ENCODE measurements around the gene TNFRSF6B. TPM values are rescaled to one million over a fixed set of nuclear protein-coding genes. Genes with fewer than 3 reads are reported as not detected.

TNFRSF6B gene
- total and polyA plus RNA-seq, 2 of the 4 experiments (the other 2 are of a cell fraction), result 1.3 to 11.0 TPM

GRCh38 chr20:63657260-63657936 is 39.1 kb upstream of the TNFRSF6B start:
- Histone ChIP-seq H3K56ac (ENCODE audit: extremely low read depth, insufficient read depth, low read length) (peak overlapping the region; percentile 56; the same call in 1 of the 2 replicates), H3K79me1 (ENCODE audit: low read depth in 1 of 2, low read length in 2 of 2) (peaks cover 15 to 37% of the 10 kb centered on the region in 2 experiments), H4K91ac (ENCODE audit: insufficient read depth, low read depth, low read length) (peak overlapping the region; percentile 72), H2BK15ac (ENCODE audit: low read depth, low read length) (no peak overlapping the region; the same call in 2 of the 3 replicates), H3K9ac (ENCODE audit: low read depth, low read length) (peak overlapping the region; percentile 80), H2BK120ac (ENCODE audit: low read depth, low read length) (0 out of 2 replicates have a peak overlapping the region, but pooled peaks have one; percentile 29), H3K18ac (ENCODE audit: low read depth, low read length) (no peak overlapping the region), H4K20me1 (ENCODE audit: insufficient read depth, low read length) (peaks cover 3% of the 10 kb centered on the region; the same call in 1 of the 2 replicates), H3K14ac (replicated peaks; ENCODE audit: low read depth, low read length) (peak overlapping the region; percentile 88), H4K5ac (ENCODE audit: low read depth, low read length) (peak overlapping the region; percentile 81), H3K23ac (ENCODE audit: low read depth, low read length) (0 out of 2 replicates have a peak overlapping the region, but pooled peaks have one; percentile 52), H2AK5ac (ENCODE audit: low read depth, low read length) (peak overlapping the region; percentile 90), H3K4me3 (ENCODE audit: insufficient read depth, low read depth, low read length) (peak overlapping the region; percentile 85), H3K4me2 (ENCODE audit: low read depth, low read length) (peak overlapping the region; percentile 70), H3K4me1 (ENCODE audit: control insufficient read depth, insufficient read depth, low read length) (peaks cover 13% of the 10 kb centered on the region), H3K27me3 (ENCODE audit: control insufficient read depth, insufficient read depth, low read length) (no peaks in the 10 kb centered on the region), H2AK9ac (replicated peaks; ENCODE audit: low read depth, low read length, poor library complexity) (peak overlapping the region; percentile 70), H3K9me1 (ENCODE audit: insufficient read depth, low read length) (0 out of 2 replicates have a peak, but pooled peaks cover 12% of the 10 kb centered on the region), H3K4ac (ENCODE audit: low read depth, low read length) (peak overlapping the region; percentile 79), H4K8ac (ENCODE audit: low read depth in 2 of 2, low read length in 2 of 2) (peak overlapping the region; percentile 64 to 96), H3K36me3 (ENCODE audit: control insufficient read depth, insufficient read depth, low read length) (peaks cover 13% of the 10 kb centered on the region; the same call in 1 of the 2 replicates), H3K27ac (ENCODE audit: insufficient read depth, low read length) (peak overlapping the region; percentile 92), H2BK20ac (ENCODE audit: low read depth, low read length) (no peak overlapping the region), H3K9me3 (ENCODE audit: control insufficient read depth, insufficient read depth, low read length) (no peaks in the 10 kb centered on the region), H2BK5ac (ENCODE audit: low read depth, low read length, poor library complexity, severe bottlenecking) (peak overlapping the region; percentile 84), H2AFZ (replicated peaks; ENCODE audit: low read length, poor library complexity) (peak overlapping the region; percentile 98)
- ChIA-PET POLR2A (ENCODE audit: unreplicated experiment) (no interaction called here), CTCF (no interaction called here)
- WGBS, 2 experiments (ENCODE audit: extremely low coverage in 2 of 2, insufficient read length in 1 of 2), result 36% methylated on average over 13 of the region's 31 CpGs; no CpG with 5 or more reads in 1 of the 2 experiments
- BruUV-seq (replicated peaks), result no TSS peak
- no peak; the same call in 1 of the 2 replicates for ATAC-seq (ENCODE audit: low read depth)
- dilution Hi-C loops (cut with HindIII; ENCODE audit: low sequenced_read_pairs, unreplicated experiment), result no loop called here
- DNase-seq, result no peak
- intact Hi-C loops (cut with micrococcal nuclease), result loop anchor here (10.0 kb wide), 1 partner anchor 123 kb away; the partner anchor contains the start of gene PTK6
- TF ChIP-seq NFE2L2 (IDR thresholded peaks at IDR 0.05; ENCODE audit: low read depth, low read length), result no peak
- no peak for TF ChIP-seq BHLHE40 (IDR thresholded peaks at IDR 0.05; ENCODE audit: low read depth, low read length)
- no peak for TF ChIP-seq ELK1 (IDR thresholded peaks at IDR 0.05; ENCODE audit: borderline replicate concordance, low read depth, low read length)
- in situ Hi-C loops (cut with MboI; ENCODE audit: low sequenced_read_pairs), result no loop called here
